GM06990 (cell line): Measurements from ENCODE around the gene THPO.

Source experiments
- DNase-seq: peaks from one replicate; pipeline ENCODE4 v3.0.0-alpha.2; 2011; ENCODE audit not compliant: insufficient read length; ENCODE audit errors: extremely low read depth
- H3K27me3 ChIP-seq: replicated peaks from 2 replicates; pipeline ENCODE4 v1.6.0; 2011; ENCODE audit warnings: low read length; ENCODE audit not compliant: control insufficient read depth, insufficient read depth
- H3K36me3 ChIP-seq: 2 replicates; pipeline ENCODE4 v1.5.1; 2011; ENCODE audit warnings: low read length; ENCODE audit not compliant: control insufficient read depth, insufficient read depth
- H3K4me3 ChIP-seq: replicated peaks from 2 replicates; pipeline ENCODE4 v1.5.1; 2011; ENCODE audit warnings: low read depth, mild to moderate bottlenecking, control low read depth, low read length
- TF ChIP-seq, protein P1 (sequence below): IDR thresholded peaks from 2 replicates; pipeline ENCODE4 v1.5.1; 2011; ENCODE audit warnings: low read length, control low read depth, mild to moderate bottlenecking, inconsistent platforms; ENCODE audit not compliant: insufficient read depth, poor library complexity, severe bottlenecking

The THPO gene

DNA sequence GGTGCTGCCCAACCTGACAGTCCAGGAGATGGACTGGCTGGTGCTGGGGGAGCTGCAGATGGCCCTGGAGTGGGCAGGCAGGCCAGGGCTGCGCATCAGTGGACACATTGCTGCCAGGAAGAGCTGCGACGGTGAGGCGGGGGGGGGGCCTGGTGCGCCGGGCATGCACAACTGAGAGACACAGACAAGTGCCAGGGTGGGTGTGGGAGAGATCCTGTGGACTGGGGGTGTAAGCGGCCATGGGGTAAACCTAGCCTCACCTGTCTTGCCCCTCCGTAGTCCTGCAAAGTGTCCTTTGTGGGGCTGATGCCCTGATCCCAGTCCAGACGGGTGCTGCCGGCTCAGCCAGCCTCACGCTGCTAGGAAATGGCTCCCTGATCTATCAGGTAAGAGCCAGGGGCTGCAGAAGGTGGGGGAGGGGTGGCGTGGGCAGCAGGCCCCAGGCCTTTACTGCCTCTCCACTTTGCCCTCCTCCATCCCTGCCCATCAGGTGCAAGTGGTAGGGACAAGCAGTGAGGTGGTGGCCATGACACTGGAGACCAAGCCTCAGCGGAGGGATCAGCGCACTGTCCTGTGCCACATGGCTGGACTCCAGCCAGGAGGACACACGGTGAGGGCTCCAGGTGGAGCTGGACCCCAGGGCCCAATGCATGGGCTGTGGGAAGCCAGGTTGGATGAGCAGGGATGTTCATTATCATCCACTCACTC lies 5.2 kb upstream of the THPO start:
- no peak overlapping the region for H3K4me3 ChIP-seq
- peaks cover 3% of the 10 kb centered on the region for H3K27me3 ChIP-seq
- H3K36me3 ChIP-seq: no peaks in the 10 kb centered on the region
- DNase-seq: no peak
- TF ChIP-seq, protein P1, sequence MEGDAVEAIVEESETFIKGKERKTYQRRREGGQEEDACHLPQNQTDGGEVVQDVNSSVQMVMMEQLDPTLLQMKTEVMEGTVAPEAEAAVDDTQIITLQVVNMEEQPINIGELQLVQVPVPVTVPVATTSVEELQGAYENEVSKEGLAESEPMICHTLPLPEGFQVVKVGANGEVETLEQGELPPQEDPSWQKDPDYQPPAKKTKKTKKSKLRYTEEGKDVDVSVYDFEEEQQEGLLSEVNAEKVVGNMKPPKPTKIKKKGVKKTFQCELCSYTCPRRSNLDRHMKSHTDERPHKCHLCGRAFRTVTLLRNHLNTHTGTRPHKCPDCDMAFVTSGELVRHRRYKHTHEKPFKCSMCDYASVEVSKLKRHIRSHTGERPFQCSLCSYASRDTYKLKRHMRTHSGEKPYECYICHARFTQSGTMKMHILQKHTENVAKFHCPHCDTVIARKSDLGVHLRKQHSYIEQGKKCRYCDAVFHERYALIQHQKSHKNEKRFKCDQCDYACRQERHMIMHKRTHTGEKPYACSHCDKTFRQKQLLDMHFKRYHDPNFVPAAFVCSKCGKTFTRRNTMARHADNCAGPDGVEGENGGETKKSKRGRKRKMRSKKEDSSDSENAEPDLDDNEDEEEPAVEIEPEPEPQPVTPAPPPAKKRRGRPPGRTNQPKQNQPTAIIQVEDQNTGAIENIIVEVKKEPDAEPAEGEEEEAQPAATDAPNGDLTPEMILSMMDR: no peak

DNA sequence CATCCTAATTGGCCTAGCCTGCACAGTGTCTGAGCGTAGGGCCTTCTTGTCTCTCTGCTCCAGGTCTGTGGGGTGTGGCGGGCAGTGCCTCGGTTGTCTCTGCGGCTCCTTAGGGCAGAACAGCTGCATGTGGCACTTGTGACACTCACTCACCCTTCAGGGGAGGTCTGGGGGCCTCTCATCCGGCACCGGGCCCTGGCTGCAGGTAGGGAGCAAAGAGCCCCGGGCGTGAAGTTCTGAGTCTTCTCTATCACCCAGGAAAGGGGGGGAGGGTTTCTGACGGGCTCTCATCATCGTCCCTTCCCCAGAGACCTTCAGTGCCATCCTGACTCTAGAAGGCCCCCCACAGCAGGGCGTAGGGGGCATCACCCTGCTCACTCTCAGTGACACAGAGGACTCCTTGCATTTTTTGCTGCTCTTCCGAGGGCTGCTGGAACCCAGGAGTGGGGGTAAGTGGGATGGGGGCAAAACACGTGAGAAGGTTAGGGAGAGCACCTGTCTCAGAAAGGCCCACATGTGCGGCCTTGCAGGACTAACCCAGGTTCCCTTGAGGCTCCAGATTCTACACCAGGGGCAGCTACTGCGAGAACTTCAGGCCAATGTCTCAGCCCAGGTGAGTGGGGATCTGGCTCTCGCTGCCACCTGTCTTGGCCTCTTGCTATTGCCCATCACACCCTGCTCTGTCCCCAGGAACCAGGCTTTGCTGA lies 4.5 kb upstream of the THPO start:
- Histone ChIP-seq H3K4me3 (no peak overlapping the region), H3K36me3 (no peaks in the 10 kb centered on the region), H3K27me3 (peaks cover 3% of the 10 kb centered on the region)
- TF ChIP-seq, protein P1: no peak
- DNase-seq: no peak

DNA sequence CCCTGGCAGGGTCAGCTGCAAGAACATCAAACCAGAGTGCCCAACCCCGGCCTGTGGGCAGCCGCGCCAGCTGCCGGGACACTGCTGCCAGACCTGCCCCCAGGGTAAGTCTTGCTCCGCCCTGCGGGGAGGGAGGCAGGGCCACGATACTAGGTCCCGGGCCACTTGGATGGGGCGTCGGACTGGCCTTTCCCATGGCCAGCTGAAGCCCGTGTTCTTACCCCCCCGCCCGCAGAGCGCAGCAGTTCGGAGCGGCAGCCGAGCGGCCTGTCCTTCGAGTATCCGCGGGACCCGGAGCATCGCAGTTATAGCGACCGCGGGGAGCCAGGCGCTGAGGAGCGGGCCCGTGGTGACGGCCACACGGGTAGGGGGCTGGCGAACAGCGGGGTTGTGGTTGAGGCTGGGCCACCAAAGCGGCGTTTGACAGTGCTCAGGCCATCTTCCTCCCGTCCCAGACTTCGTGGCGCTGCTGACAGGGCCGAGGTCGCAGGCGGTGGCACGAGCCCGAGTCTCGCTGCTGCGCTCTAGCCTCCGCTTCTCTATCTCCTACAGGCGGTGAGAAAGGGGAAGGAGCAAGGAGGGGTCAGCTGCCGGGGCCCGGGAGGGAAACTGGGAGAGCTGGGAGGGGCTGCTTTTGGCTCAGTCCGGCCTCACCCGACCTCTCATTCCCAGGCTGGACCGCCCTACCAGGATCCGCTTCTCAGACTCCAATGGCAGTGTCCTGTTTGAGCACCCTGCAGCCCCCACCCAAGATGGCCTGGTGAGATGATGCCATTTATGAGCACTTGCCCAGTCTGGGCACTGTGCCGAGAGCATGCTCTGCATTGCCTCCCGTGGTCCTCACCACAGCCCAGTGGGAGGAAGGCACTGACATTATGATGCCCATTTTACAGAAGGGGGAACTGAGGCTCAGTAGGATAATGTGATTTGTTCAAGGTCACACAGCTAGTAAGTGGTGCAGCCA lies 3.5 kb upstream of the THPO start:
- H3K4me3 ChIP-seq: no peak overlapping the region
- no peak for DNase-seq
- peaks cover 3% of the 10 kb centered on the region for H3K27me3 ChIP-seq

DNA sequence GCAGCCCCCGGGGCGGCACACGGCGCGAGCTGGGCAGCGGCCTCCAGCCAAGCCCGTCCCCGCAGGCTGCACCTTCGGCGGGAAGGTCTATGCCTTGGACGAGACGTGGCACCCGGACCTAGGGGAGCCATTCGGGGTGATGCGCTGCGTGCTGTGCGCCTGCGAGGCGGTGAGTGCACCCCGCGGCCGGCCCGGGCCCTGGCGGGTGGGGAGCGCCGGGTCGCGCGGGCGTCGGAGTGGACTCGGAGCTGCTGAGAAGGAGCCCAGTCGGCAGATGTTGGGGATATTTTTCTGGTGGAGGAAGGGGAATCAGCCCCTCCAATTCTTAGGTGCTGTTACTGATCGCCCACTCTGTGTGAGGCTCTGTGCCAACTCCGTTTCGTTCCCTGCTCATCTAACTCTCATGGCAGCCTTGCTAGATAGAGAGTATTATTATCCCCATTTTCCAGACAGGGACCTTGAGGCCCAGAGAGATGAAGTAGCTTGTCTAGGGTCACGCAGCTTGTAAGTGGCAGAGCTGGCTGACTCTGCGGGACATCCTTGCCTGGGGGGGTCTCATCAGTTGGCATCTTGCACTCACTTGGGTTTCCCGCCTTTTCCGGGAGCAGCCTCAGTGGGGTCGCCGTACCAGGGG lies 2.7 kb upstream of the THPO start:
- TF ChIP-seq, protein P1: no peak
- Histone ChIP-seq H3K36me3 (no peaks in the 10 kb centered on the region), H3K4me3 (no peak overlapping the region), H3K27me3 (peaks cover 3% of the 10 kb centered on the region)
- DNase-seq: no peak

More for the DNA sequence above, 3.5 kb upstream of the THPO start:
- TF ChIP-seq, protein P1: no peak
- no peaks in the 10 kb centered on the region for H3K36me3 ChIP-seq

DNA sequence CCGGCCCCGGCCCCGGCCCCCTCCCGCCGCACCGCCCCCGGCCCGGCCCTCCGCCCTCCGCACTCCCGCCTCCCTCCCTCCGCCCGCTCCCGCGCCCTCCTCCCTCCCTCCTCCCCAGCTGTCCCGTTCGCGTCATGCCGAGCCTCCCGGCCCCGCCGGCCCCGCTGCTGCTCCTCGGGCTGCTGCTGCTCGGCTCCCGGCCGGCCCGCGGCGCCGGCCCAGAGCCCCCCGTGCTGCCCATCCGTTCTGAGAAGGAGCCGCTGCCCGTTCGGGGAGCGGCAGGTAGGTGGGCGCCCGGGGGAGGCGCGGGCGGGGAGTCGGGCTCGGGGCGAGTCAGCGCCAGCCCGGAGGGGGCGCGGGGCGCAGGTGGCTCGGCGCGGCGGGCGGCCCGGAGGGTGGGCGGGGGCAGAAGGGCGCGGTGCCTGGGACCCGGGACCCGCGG lies 2.2 kb upstream of the THPO start:
- no peak for DNase-seq
- TF ChIP-seq, protein P1: no peak
- H3K36me3 ChIP-seq: no peaks in the 10 kb centered on the region
- no peak overlapping the region for H3K4me3 ChIP-seq
- H3K27me3 ChIP-seq: peaks cover 3% of the 10 kb centered on the region
